CD4-positive, alpha-beta T cell treated with Interleukin-4 for 1 hour (primary cell): ENCODE data around the gene FTO.

ENCODE experiments used
- DNase-seq, 2 donors: peaks; one replicate each; pipeline ENCODE4 v3.0.0-alpha.2; 2020 to 2022

FTO gene

DNA sequence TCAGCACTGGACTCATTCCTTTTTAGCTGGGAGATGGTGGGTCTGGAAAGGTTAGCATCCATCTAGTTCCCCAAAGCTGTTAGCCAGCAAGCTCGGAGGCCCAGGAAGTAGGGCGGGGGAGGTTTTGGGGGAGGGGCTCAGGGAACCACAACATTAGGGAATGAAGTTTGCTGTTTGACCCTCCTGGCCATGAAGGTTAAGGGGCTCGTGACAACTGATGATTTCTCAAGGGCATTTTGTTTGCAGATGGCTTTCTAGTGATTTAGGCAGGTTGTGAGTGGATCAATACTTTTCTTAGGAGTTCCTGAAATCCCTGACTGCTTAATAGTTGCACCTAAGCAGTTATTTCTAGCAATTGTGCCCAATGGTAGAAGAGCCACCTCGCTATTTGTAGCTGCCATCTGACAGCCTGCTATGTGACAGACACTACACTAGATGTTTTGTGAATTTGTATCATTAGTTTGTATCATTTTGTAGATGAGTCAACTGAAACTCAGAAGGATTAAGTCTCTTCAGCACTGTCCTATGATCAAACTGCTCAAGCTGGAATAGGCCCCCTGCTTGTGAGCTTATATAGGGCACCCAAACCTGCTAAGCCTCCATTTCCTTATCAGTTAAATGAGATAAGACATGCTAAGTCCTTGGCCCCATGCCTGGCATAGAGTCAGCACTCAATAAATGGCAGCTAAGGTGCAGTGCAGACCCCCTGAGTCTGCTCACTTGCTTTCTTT is 436.3 kb downstream of the FTO start:
- no peak for DNase-seq

DNA sequence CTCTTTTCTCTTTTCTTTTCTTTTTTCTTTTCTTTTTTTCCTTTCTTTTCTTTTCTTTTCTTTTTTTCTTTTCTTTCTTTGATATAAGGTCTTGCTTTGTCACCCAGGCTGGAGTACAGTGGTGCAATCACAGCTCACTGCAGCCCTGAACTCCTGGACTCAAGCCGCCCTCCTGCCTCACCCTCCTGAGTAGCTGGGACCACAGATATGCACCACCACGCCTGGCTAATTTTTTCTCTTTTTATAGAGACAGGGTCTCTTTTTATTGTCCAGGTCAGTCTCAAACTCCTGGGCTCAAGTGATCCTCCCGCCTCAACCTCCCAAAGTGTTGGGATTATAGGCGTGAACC is 436.8 kb downstream of the FTO start:
- DNase-seq, result no peak

- no peak for DNase-seq
Observed at GRCh38 chr16:54142787-54143186, 438.8 kb downstream of the FTO start.

- DNase-seq, result no peak
Observed at GRCh38 chr16:54143410-54143809, 439.5 kb downstream of the FTO start.

DNA sequence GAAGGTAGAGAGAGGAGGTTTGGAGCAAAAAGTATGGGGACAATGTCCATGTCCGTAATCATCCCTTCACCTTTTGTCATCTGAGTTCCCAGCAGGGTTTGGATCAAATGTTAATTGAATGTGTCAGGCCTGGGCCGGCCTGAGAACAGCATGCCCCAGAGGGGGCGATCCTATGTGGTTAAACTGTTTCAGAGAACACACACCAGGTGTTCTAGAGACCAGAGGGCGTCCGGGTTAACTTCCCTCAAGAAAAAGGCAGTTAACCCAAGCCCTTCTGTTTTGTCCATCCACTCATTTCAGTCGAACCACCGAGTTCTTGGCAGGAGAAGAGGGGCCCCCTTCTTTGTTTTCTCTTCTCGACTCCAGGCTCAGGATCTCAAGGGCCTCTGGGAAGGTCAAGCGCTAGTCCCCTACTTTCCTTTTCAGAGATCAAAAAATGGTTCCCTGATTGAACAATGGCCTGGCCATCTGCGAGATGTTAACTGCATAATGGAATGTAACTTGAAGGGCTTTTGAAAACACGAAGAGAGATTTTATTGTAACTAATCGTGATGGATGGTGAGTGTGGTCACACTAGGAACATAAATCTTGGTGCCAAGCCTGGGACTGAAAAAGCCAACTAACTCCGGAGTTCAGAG is 440.1 kb downstream of the FTO start:
- DNase-seq, result no peak

- no peak for DNase-seq
Observed at GRCh38 chr16:54144572-54144947, 440.6 kb downstream of the FTO start.

- no peak for DNase-seq
Observed at GRCh38 chr16:54145881-54146280, 441.9 kb downstream of the FTO start.

DNA sequence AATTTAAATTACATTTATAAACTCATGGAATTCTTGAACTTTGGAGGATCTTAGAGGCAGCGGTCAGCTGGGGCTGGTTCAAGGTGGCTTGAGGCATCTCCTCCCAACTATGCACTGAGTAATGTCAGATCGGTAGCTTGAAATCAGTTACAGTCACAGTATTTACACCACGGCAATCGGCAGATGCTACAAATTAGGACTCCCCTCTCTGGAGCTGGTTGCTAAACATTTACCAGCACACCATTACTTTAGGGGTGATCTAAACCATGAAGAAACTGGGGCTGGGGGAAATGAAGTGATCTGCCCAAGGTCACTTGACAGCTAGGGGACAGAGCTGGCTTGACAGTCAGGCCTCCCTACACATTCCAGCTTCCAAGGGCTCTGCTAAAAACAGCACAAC is 445.0 kb downstream of the FTO start:
- no peak for DNase-seq

DNA sequence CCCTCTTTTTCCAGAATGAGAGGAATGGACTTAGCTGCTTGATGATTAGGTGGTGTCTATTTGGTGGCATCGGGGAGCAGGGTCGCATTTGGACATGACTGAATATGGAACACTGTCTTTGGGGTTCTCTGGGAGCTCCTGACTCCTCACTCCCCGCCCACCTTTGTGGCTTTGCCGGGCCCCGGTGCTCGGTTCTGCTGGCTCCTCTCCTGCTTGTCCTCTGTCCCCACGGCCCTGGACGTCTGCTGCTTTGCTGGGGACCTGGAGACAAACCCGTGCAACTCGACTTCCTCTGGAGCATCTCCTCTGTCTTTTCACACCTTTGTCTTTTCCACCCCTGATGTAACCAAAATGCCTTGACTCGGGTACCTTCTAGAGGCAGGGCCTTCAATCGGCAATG is 446.9 kb downstream of the FTO start:
- no peak for DNase-seq

DNA sequence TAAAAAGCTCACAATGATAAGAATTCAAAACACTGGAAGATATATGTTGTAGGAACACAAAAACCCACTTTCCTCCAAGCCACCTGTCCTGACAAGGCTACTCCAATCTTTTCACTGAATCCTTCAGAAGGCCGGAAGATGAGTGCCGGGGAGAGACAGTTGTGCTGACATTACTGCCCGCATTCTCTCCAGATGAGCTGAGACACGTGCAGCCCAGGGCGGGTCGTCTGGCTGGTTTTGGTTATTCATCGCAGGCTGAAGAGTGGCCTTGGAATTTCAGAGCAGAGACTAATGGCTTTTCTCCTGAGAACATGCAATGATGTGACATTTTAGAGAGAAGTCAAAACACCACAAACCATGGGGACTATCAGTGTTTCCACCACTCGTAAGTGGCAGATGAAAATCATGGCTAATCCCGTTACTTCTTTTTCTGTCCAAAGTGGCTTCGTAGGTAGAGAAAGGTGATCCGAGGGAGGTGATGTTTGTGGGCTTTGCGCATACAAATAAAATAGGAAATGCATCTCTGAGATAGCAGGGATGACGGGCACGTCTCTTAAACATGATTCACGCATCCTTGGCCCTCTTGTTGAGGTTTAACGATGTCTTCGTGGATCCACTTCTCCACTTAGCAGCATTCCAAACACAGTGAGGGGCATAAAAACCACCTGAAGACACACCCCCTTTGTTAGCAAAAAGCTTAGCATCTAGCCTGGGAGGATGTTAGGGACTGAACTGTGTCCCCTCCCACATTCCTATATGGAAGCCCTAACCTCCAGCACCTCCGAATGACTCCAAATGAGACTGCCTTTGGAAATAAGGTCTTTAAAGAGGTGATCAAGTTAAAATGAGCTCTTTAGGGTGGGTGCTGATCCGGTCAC is 448.6 kb downstream of the FTO start:
- DNase-seq, result no peak

DNA sequence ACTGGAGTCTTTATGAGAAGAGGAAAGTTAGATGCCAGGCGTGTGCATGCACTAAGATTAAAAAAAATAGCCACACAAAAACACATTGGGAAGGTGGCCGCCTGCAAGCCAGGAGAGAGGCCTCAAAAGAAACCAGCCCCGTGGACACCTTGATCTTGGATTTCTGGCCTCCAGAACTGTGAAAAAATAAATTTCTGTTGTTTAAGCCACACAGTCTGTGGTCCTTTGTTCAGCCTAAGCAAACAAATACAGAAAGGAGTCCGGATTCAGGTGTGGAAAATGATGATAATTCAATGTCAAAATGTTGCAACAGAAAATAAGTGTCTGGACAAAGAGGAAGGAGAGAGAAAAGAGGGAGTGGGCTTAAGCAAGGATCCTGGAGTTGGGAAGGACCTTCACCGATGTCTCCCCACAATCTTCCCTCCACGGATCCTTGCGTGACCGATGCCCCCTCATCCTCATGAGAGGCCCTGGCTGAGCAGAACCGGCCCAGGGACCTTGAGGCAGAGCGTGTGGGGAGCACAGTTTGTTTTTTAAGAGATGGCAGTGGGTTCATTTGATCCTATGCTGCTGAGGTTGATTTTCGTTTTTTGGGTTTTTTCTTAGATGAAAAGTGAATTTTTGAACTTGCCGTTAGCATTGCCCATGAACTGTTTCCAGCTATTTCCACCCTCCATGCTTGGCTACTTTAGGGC is 449.4 kb downstream of the FTO start:
- no peak for DNase-seq

- no peak for DNase-seq
Observed at GRCh38 chr16:54156349-54156748, 452.4 kb downstream of the FTO start.

DNA sequence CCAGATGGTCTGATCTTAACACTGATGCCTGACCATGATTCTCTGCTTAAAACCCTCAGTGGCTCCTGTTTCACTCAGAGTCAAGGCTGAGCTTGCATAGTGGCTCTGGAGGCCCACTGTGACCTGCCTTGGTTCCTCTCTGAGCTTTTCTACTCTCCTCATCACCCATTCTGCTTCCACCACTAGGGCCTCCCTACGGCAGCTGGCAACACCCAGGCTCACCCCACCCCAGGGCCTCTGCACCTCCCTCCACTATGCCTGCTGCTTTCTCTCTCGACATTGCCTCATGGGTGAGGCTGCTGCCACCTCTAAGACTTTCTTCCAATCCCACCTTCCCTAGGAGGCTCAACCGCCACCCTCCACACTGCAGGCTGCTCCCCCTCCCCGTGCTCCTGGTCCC is 455.0 kb downstream of the FTO start:
- DNase-seq, result no peak

GRCh38 chr16:54159490-54160080 is 455.6 kb downstream of the FTO start:
- DNase-seq, result no peak

GRCh38 chr16:54160252-54160860 is 456.4 kb downstream of the FTO start:
- DNase-seq, result no peak

DNA sequence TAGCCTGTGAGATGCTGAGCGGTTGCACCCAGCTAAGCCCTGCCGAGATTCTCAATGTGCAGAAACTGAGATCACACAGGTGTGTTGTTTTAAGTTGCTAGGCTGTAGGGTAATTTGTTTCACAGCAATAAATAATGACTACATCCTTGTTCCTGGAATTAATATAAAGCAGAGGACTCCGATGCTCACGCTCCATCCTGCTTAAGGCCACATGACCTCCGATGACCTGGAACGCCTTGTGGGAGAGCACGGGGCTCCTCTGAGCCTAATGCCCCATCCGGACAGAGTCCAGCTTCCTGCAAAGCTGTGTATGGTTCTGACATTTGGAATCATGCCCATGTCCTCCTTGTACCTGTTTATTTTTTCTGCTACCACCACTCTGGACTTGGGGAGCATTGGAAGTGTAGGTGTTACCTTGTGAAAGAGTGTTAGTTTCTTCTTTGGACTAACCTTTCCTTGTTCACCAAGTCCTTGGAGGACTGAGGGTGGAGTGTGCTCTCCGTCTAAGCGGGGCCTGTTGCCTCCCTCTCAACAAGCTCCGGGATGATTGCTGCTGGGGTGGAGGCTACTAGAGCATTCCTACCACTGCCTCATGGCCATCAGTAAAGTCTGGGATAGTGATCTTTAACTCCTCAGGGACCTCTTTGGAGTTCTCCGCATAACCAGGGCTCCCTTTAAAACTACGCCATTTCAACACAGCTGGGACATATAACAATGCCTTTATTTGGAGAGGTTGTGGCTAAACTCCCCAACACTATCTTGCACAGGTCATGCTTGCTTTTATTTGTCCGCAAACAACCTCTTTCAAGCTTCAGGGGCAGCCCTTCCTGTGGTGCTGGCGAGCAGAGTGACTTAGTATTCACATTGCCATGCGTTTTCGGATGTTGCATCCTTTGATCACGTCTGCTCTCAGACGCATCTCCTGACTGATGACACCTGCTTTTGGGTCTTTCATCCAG is 457.3 kb downstream of the FTO start:
- no peak for DNase-seq

- no peak for DNase-seq
Observed at GRCh38 chr16:54163197-54163843, 459.4 kb downstream of the FTO start.

- DNase-seq, result no peak
Observed at GRCh38 chr16:54164789-54165173, 460.8 kb downstream of the FTO start.

DNA sequence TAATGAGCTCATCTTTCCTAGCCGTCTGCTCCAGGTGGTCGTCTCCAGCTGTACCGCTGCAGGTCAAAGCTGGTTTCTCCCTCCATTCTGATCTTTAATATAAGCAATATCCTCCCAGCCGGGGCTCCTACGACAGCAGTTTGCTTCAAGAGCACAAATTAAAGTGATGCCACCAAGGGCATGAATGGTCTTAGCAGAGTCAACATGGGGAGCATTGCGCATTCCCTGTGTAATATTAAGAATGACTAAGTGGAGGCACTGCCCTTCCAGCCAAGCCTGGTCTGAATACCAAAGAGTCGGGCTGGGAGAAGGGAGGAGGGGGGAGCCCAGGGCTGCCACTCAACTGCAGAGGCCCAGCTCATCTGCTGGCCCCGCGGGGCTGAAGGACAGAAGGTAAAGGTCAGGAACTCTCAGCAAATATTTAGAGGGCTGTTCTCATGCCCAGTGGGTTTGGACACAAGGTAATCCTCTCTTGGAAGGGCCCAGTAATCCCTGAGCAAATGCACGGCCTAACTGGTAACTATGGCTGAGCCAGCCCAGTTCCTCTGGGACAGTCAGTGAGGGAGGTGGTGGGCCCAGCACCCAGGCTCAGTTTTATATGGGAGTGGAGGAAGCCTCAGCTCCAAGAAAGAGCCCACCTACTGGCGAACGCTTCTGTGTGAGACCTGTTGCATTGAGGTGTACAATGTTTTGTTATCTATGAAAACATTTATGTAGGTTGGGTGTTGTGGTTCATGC is 461.4 kb downstream of the FTO start:
- no peak for DNase-seq
